ENCODE measurements around the gene IL32. TPM values are rescaled to one million over a fixed set of nuclear protein-coding genes. Genes with fewer than 3 reads are reported as not detected.

The IL32 gene
- 2.5 TPM for polyA plus RNA-seq (2012; ENCODE audit: insufficient read length, low read depth)

GRCh38 chr16:3065069-3065741 is at the start of gene IL32:
Gene IL32, plus strand, starts transcription at chr16:3065640. Its CDS starts 172 bp downstream, at chr16:3065812.
- TF ChIP-seq TAF1 (IDR thresholded peaks at IDR 0.05; ENCODE audit: borderline replicate concordance, insufficient read depth, low read length), result no peak
- TF ChIP-seq POLR2AphosphoS5 (IDR thresholded peaks at IDR 0.05; ENCODE audit: low read depth, low read length), result no peak
- no peak for TF ChIP-seq SIN3A (IDR thresholded peaks at IDR 0.05; ENCODE audit: borderline replicate concordance, insufficient read depth, low read length)
- TF ChIP-seq FOXP2 (optimal IDR thresholded peaks at IDR 0.05; ENCODE audit: borderline replicate concordance, extremely low read depth, extremely low read length, insufficient read depth), result no peak
- TF ChIP-seq REST (IDR thresholded peaks at IDR 0.05; ENCODE audit: insufficient read depth in 1 of 2, low read depth in 2 of 2, low read length in 2 of 2), result no peak

- no peak for TF ChIP-seq REST (IDR thresholded peaks at IDR 0.05; ENCODE audit: insufficient read depth in 1 of 2, low read depth in 2 of 2, low read length in 2 of 2)
These were observed 49.4 kb upstream of the IL32 start for GRCh38 chr16:3015865-3016521.

GRCh38 chr16:3017344-3017743 is 48.1 kb upstream of the IL32 start:
- TF ChIP-seq SIN3A (IDR thresholded peaks at IDR 0.05; ENCODE audit: borderline replicate concordance, insufficient read depth, low read length), result no peak
- TF ChIP-seq REST (IDR thresholded peaks at IDR 0.05; ENCODE audit: insufficient read depth in 1 of 2, low read depth in 2 of 2, low read length in 2 of 2), result no peak
- no peak for TF ChIP-seq TAF1 (IDR thresholded peaks at IDR 0.05; ENCODE audit: borderline replicate concordance, insufficient read depth, low read length)
- TF ChIP-seq FOXP2 (optimal IDR thresholded peaks at IDR 0.05; ENCODE audit: borderline replicate concordance, extremely low read depth, extremely low read length, insufficient read depth), result no peak
- TF ChIP-seq POLR2AphosphoS5 (IDR thresholded peaks at IDR 0.05; ENCODE audit: low read depth, low read length), result no peak

- no peak for TF ChIP-seq FOXP2 (optimal IDR thresholded peaks at IDR 0.05; ENCODE audit: borderline replicate concordance, extremely low read depth, extremely low read length, insufficient read depth)
- no peak for TF ChIP-seq REST (IDR thresholded peaks at IDR 0.05; ENCODE audit: insufficient read depth in 1 of 2, low read depth in 2 of 2, low read length in 2 of 2)
- no peak for TF ChIP-seq TAF1 (IDR thresholded peaks at IDR 0.05; ENCODE audit: borderline replicate concordance, insufficient read depth, low read length)
- no peak for TF ChIP-seq POLR2AphosphoS5 (IDR thresholded peaks at IDR 0.05; ENCODE audit: low read depth, low read length)
- no peak for TF ChIP-seq SIN3A (IDR thresholded peaks at IDR 0.05; ENCODE audit: borderline replicate concordance, insufficient read depth, low read length)
These were observed 47.5 kb upstream of the IL32 start, which contains the start of gene CLDN6 for GRCh38 chr16:3017794-3018506. Gene CLDN6, minus strand, starts transcription at chr16:3018183. Its CDS starts 2,162 bp downstream, at chr16:3016021.

Measured in PFSK-1 (cell line).